D721Med (cell line): Measurements from ENCODE around the gene RP9.

Experiments used
- DNase-seq: peaks from one replicate; pipeline ENCODE4 v3.0.0; 2011; ENCODE audit warnings: low spot score; ENCODE audit not compliant: insufficient read length
- FAIRE-seq: peaks from 2 replicates; lab custom pipeline; 2011; peaks lifted over from hg19 to GRCh38; lab: Jason Lieb, UNC
- TF ChIP-seq, protein P1 (sequence below): IDR thresholded peaks from 2 replicates; pipeline ENCODE4 v1.5.1; 2012; ENCODE audit warnings: mild to moderate bottlenecking, control low read depth; ENCODE audit not compliant: insufficient read depth; ENCODE audit errors: missing control alignments

The RP9 gene

DNA sequence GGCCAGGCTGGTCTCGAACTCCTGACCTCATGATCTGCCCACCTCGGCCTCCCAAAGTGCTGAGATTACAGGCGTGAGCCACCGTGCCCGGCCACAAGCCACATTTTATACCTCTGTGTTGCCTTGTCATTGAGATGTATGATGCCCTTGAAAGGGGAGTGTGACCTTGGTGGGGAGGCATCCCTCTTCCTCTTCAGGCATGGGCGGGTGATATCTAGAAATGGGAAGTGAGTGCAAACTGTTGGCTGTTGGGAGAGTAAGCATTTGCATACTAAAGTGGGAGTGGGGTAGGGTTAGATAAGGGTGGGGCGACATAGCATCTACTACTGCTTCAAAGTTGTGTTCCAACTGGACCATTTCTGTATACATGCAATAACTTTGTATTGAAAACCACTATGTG is 20.1 kb downstream of the RP9 start:
- no peak for DNase-seq
- FAIRE-seq, result no peak

DNA sequence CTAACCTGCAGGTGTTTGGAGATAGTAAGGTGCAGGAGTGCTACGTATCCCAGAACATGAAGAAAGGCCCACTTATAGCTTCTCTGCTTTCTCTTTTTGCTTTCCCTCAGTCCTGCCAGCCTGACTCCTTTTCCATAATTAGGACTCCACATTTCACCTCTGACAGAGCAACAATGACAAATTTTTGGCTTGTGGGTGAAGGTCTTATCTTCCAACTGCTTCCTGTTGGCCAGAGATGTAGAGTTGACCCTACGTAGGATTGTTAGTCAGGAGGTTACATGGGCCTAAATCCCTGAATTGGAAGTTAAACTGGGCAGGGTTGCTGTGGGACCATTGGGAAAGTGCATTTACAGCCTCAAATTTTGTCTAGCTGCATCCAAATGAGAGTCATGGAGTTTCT is 21.3 kb downstream of the RP9 start:
- FAIRE-seq (no peak), DNase-seq (no peak)
- TF ChIP-seq, protein P1, sequence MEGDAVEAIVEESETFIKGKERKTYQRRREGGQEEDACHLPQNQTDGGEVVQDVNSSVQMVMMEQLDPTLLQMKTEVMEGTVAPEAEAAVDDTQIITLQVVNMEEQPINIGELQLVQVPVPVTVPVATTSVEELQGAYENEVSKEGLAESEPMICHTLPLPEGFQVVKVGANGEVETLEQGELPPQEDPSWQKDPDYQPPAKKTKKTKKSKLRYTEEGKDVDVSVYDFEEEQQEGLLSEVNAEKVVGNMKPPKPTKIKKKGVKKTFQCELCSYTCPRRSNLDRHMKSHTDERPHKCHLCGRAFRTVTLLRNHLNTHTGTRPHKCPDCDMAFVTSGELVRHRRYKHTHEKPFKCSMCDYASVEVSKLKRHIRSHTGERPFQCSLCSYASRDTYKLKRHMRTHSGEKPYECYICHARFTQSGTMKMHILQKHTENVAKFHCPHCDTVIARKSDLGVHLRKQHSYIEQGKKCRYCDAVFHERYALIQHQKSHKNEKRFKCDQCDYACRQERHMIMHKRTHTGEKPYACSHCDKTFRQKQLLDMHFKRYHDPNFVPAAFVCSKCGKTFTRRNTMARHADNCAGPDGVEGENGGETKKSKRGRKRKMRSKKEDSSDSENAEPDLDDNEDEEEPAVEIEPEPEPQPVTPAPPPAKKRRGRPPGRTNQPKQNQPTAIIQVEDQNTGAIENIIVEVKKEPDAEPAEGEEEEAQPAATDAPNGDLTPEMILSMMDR, result no peak

More for the DNA sequence above, 20.1 kb downstream of the RP9 start:
- TF ChIP-seq, protein P1, result no peak

DNA sequence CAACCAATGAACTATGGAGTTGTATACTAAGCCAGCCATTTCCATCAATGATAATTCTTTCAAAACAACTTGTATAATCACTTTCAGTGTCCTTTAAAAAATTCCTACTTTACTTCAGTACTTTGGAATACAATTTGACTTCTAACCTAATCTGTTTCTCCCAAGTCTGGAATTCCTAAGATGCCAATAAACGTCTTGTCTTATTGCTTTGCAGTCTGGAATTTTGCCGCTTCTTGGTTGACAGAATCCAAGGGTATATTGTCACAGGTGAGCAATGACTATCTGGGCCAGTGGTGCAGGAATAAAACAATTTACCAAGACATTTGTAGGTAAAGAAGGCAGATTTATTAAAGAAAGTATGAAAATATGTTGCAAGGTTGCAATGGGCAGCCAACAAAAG is 21.8 kb downstream of the RP9 start:
- no peak for FAIRE-seq
- no peak for DNase-seq
- TF ChIP-seq, protein P1, result no peak

DNA sequence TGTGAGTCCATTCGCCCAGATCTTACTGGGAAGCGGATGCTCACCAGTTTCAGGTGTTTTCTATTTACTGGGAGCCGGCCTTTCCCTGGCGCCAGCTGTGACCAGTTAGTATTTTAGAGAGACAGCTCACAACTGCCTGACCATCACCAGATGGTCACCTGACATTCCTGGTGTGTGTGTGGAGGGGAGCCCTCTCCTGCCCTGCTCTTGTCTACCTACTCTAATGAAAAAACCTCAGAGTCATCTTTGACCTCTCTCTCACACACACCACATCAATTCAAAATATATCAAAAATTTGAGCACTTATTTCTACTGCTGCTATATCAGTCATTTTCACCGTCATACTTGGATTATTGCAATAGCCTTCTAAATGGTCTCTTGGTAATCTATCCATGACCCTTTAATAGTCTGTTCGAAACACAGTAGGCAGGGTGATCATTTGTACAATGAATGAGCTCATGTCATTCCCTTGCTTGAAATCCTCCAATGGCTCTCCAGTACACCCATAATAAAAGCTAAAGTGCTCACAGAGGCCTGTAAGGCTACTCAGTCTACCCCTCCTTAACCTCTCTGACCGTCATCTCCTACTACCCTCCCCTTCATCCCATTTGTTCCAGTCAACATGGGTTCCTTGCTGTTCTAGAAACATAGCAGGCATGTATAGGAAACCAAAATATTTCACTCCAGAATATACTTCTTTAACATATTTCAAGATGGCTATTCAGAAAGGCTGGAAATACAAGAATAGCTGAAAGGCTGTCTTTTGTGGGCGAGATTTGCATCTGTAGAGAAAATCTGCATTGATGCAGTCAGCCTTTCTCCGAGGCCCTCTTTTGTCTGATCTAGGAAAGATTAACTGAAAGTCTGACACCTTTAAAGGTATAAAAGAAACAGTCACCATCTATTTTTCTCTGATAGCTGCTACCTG is 29.2 kb downstream of the RP9 start:
- TF ChIP-seq, protein P1, result no peak
- FAIRE-seq (no peak), DNase-seq (no peak)

DNA sequence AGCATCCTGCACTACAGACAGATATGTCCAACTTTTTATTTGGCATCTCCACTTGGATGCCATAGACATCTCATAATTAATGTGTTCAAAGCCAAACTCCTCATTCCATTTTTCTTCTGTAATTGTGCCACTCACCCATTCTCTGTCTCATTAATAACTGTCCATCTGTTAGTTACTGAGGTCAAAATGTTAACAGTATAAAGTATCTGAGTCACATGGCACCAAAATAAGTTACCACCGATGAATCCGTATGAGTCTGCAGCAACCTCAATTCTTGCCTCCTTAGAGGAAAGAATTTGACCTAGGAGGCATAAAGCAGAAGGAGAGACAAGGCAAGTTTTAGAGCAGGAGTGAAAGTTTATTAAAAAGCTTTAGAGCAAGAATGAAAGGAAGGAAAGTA is 30.1 kb downstream of the RP9 start:
- TF ChIP-seq, protein P1, result no peak
- FAIRE-seq, result no peak

DNA sequence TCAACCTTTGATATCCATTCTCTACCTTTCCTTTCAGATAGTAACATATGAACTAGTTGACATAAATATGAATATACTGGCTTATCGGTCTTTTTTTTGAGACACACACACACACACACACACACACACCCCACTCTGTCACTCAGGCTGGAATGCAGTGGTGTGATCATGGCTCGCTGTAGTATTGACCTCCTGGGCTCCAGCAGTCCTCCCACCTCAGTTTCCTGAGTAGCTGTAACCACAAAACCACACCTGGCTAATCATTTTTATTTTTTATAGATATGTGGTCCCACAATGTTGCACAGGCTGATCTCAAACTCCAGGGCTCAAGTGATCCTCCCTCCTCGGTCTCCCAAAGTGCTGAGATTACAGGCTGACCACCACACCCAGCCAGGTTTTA is 32.5 kb downstream of the RP9 start:
- no peak for FAIRE-seq
- DNase-seq, result no peak
- TF ChIP-seq, protein P1, result no peak

More for the DNA sequence above, 30.1 kb downstream of the RP9 start:
- DNase-seq, result no peak
